HG03139 (cell line): ENCODE data around the gene C5orf63.
"Not testable (repeated sequence)": the region's sequence is repeated elsewhere in the genome, so short reads cannot be mapped to it uniquely, and the experiment has no call there.

Experiments
- ATAC-seq: cut with Tn5 transposase; IDR thresholded peaks from one replicate; pipeline ENCODE4 v1.9.1; 2021; ENCODE audit not compliant: unreplicated experiment

Gene C5orf63

GRCh38 chr5:127072861-127073846, at the start of gene C5orf63:
Gene C5orf63 (minus strand): TSS chr5:127073502. CDS start chr5:127058995, 14,507 bp downstream.
- ATAC-seq: peak; percentile 98

GRCh38 chr5:127112347-127112864, 39.1 kb upstream of the C5orf63 start:
- no peak for ATAC-seq

GRCh38 chr5:127111112-127111511, 37.8 kb upstream of the C5orf63 start:
- peak; percentile 47 for ATAC-seq

- not testable (repeated sequence) for ATAC-seq
Measured at GRCh38 chr5:127108624-127109260, 35.4 kb upstream of the C5orf63 start.

GRCh38 chr5:127101935-127102334, 28.6 kb upstream of the C5orf63 start:
- ATAC-seq: no peak

GRCh38 chr5:127101533-127101932, 28.2 kb upstream of the C5orf63 start:
- no peak for ATAC-seq

- no peak for ATAC-seq
Measured at GRCh38 chr5:127098241-127098640, 24.9 kb upstream of the C5orf63 start.

- no peak for ATAC-seq
Measured at GRCh38 chr5:127097278-127097677, 24.0 kb upstream of the C5orf63 start.

GRCh38 chr5:127096328-127096993, 23.2 kb upstream of the C5orf63 start:
- ATAC-seq: no peak

- no peak for ATAC-seq
Measured at GRCh38 chr5:127094161-127094814, 21.0 kb upstream of the C5orf63 start.

- no peak for ATAC-seq
Measured at GRCh38 chr5:127092690-127093089, 19.4 kb upstream of the C5orf63 start.

- ATAC-seq: no peak
Measured at GRCh38 chr5:127089191-127089590, 15.9 kb upstream of the C5orf63 start.

- no peak for ATAC-seq
Measured at GRCh38 chr5:127088251-127088650, 14.9 kb upstream of the C5orf63 start.

- ATAC-seq: no peak
Measured at GRCh38 chr5:127086589-127086988, 13.3 kb upstream of the C5orf63 start.

GRCh38 chr5:127085796-127086195, 12.5 kb upstream of the C5orf63 start:
- no peak for ATAC-seq

GRCh38 chr5:127085371-127085770, 12.1 kb upstream of the C5orf63 start:
- ATAC-seq: no peak

- ATAC-seq: no peak
Measured at GRCh38 chr5:127084656-127085055, 11.4 kb upstream of the C5orf63 start.

GRCh38 chr5:127083711-127084110, 10.4 kb upstream of the C5orf63 start:
- ATAC-seq: no peak

GRCh38 chr5:127079994-127080491, 6.7 kb upstream of the C5orf63 start:
- ATAC-seq: no peak

- ATAC-seq: no peak
Measured at GRCh38 chr5:127077366-127077765, 4.1 kb upstream of the C5orf63 start.
